ENCODE data around the gene NOXA1. TPM values are rescaled to one million over a fixed set of nuclear protein-coding genes. Genes with fewer than 3 reads are reported as not detected.
"Not testable (repeated sequence)": the region's sequence is repeated elsewhere in the genome, so short reads cannot be mapped to it uniquely, and the experiment has no call there.

The NOXA1 gene
- total RNA-seq = 1 to 10 TPM; 1.1 TPM

- Mint-ChIP-seq H3K9me3 (no peaks in the 10 kb centered on the region), H3K36me3 (peaks cover 2% of the 10 kb centered on the region), H3K4me1 (ENCODE audit: low read depth) (peaks cover 8% of the 10 kb centered on the region), H3K27ac (peak within 1 kb of the TSS; percentile 71), H3K4me3 (peak within 1 kb of the TSS; percentile 83), H3K27me3 (no peaks in the 10 kb centered on the region)
- ChIA-PET CTCF (interaction anchor here (0.6 to 1.8 kb wide), 21 partner anchors 9 to 266 kb away, joined by 3 to 15 read pairs (median 4); partner anchors contain the start of genes MRPL41, NRARP and NSMF), POLR2A (interaction anchor here (0.6 to 1.2 kb wide), 6 partner anchors 11 to 182 kb away, joined by 3 to 5 read pairs (median 4); partner anchors contain the start of genes NRARP and TUBB4B)
- DNase-seq = peak; percentile 96
- intact Hi-C loops (cut with micrococcal nuclease) = loop anchor here (1.0 to 2.0 kb wide), 3 partner anchors 22 to 182 kb away; partner anchors contain the start of genes ARRDC1 and NSMF
These were observed at the start of gene NOXA1, which contains the start of gene EXD3 for GRCh38 chr9:137422604-137423513. TSS of gene NOXA1 (plus strand) at chr9:137423393. CDS start at chr9:137423530, 137 bp downstream. TSS of gene EXD3 (minus strand) at chr9:137423162. CDS start at chr9:137395357, 27,805 bp downstream.

GRCh38 chr9:137373611-137373980, 49.6 kb upstream of the NOXA1 start:
- no peak for DNase-seq
- Mint-ChIP-seq H3K4me1 (ENCODE audit: low read depth) (no peaks in the 10 kb centered on the region), H3K27ac (no peak overlapping the region), H3K4me3 (no peak overlapping the region), H3K36me3 (no peaks in the 10 kb centered on the region), H3K27me3 (no peaks in the 10 kb centered on the region), H3K9me3 (no peaks in the 10 kb centered on the region)
- POLR2A ChIA-PET = no interaction called here
- intact Hi-C loops (cut with micrococcal nuclease) = no loop called here
- CTCF ChIA-PET = no interaction called here

- Mint-ChIP-seq H3K4me3 (no peak overlapping the region), H3K4me1 (ENCODE audit: low read depth) (no peaks in the 10 kb centered on the region), H3K36me3 (no peaks in the 10 kb centered on the region), H3K9me3 (no peaks in the 10 kb centered on the region), H3K27me3 (no peaks in the 10 kb centered on the region), H3K27ac (no peak overlapping the region)
- CTCF ChIA-PET = no interaction called here
- no peak for DNase-seq
- POLR2A ChIA-PET = interaction anchor here (0.9 kb wide), 1 partner anchor 13 kb away, joined by 3 read pairs; no protein-coding TSS in a partner anchor
- intact Hi-C loops (cut with micrococcal nuclease) = no loop called here
These were observed 48.9 kb upstream of the NOXA1 start for GRCh38 chr9:137374131-137374845.

- DNase-seq = no peak
- ChIA-PET CTCF (interaction anchor here (0.6 kb wide), 1 partner anchor 37 kb away, joined by 6 read pairs; no protein-coding TSS in a partner anchor), POLR2A (no interaction called here)
- Mint-ChIP-seq H3K9me3 (no peaks in the 10 kb centered on the region), H3K27me3 (no peaks in the 10 kb centered on the region), H3K4me3 (no peak overlapping the region), H3K4me1 (ENCODE audit: low read depth) (no peaks in the 10 kb centered on the region), H3K36me3 (no peaks in the 10 kb centered on the region), H3K27ac (no peak overlapping the region)
- intact Hi-C loops (cut with micrococcal nuclease) = no loop called here
These were observed 47.7 kb upstream of the NOXA1 start for GRCh38 chr9:137375321-137376058.

GRCh38 chr9:137376386-137376785, 46.8 kb upstream of the NOXA1 start:
- no peaks in the 10 kb centered on the region for H3K36me3 Mint-ChIP-seq
- no peak overlapping the region for H3K27ac Mint-ChIP-seq
- intact Hi-C loops (cut with micrococcal nuclease) = no loop called here
- H3K27me3 Mint-ChIP-seq = no peaks in the 10 kb centered on the region
- DNase-seq = no peak
- no peaks in the 10 kb centered on the region for H3K9me3 Mint-ChIP-seq
- ChIA-PET POLR2A (no interaction called here), CTCF (no interaction called here)
- no peak overlapping the region for H3K4me3 Mint-ChIP-seq
- H3K4me1 Mint-ChIP-seq (ENCODE audit: low read depth) = no peaks in the 10 kb centered on the region

GRCh38 chr9:137378688-137379410, 44.3 kb upstream of the NOXA1 start:
- H3K27me3 Mint-ChIP-seq; H3K36me3 Mint-ChIP-seq; POLR2A ChIA-PET; intact Hi-C loops (cut with micrococcal nuclease); CTCF ChIA-PET; H3K4me1 Mint-ChIP-seq (ENCODE audit: low read depth); DNase-seq; H3K4me3 Mint-ChIP-seq; H3K27ac Mint-ChIP-seq; H3K9me3 Mint-ChIP-seq: not testable (repeated sequence)

- ChIA-PET POLR2A (no interaction called here), CTCF (no interaction called here)
- Mint-ChIP-seq H3K4me1 (ENCODE audit: low read depth) (no peaks in the 10 kb centered on the region), H3K4me3 (no peak overlapping the region), H3K9me3 (no peaks in the 10 kb centered on the region), H3K36me3 (no peaks in the 10 kb centered on the region), H3K27ac (no peak overlapping the region), H3K27me3 (no peaks in the 10 kb centered on the region)
- intact Hi-C loops (cut with micrococcal nuclease) = no loop called here
- no peak for DNase-seq
These were observed 43.4 kb upstream of the NOXA1 start for GRCh38 chr9:137379761-137380161.

GRCh38 chr9:137380171-137380570, 43.0 kb upstream of the NOXA1 start:
- no peak for DNase-seq
- no peaks in the 10 kb centered on the region for H3K27me3 Mint-ChIP-seq
- H3K9me3 Mint-ChIP-seq = no peaks in the 10 kb centered on the region
- H3K27ac Mint-ChIP-seq = no peak overlapping the region
- ChIA-PET CTCF (no interaction called here), POLR2A (no interaction called here)
- H3K4me3 Mint-ChIP-seq = no peak overlapping the region
- intact Hi-C loops (cut with micrococcal nuclease) = no loop called here
- H3K4me1 Mint-ChIP-seq (ENCODE audit: low read depth) = no peaks in the 10 kb centered on the region
- H3K36me3 Mint-ChIP-seq = no peaks in the 10 kb centered on the region

GRCh38 chr9:137380606-137381005, 42.6 kb upstream of the NOXA1 start:
- Mint-ChIP-seq H3K27me3 (no peaks in the 10 kb centered on the region), H3K4me3 (no peak overlapping the region), H3K27ac (no peak overlapping the region), H3K36me3 (no peaks in the 10 kb centered on the region), H3K9me3 (no peaks in the 10 kb centered on the region), H3K4me1 (ENCODE audit: low read depth) (no peaks in the 10 kb centered on the region)
- no peak for DNase-seq
- intact Hi-C loops (cut with micrococcal nuclease) = no loop called here
- ChIA-PET CTCF (no interaction called here), POLR2A (no interaction called here)

GRCh38 chr9:137381501-137382443, 41.4 kb upstream of the NOXA1 start:
- no peaks in the 10 kb centered on the region for H3K4me1 Mint-ChIP-seq (ENCODE audit: low read depth)
- ChIA-PET POLR2A (no interaction called here), CTCF (no interaction called here)
- DNase-seq = no peak
- intact Hi-C loops (cut with micrococcal nuclease) = no loop called here
- no peak overlapping the region for H3K27ac Mint-ChIP-seq
- H3K27me3 Mint-ChIP-seq = no peaks in the 10 kb centered on the region
- no peaks in the 10 kb centered on the region for H3K9me3 Mint-ChIP-seq
- no peak overlapping the region for H3K4me3 Mint-ChIP-seq
- H3K36me3 Mint-ChIP-seq = no peaks in the 10 kb centered on the region
